KBM-7 (cell line): ENCODE data around the gene NAV3.
A peak's percentile ranks its signal among the peaks of the same experiment; 100 is the strongest.

Source experiments
- DNase-seq: peaks from one replicate; pipeline ENCODE4 v3.0.0-alpha.2; 2015
- in situ Hi-C: fragments of 300-500 bp; cut with MboI; formaldehyde crosslinking; loops from 2 replicates; pipeline ENCODE4 v1.14.3; 2020; ENCODE audit warnings: low sequenced_read_pairs, low pct_unique_long_range_greater_than_20kb, mixed read lengths

NAV3 gene

GRCh38 chr12:78146365-78146772 is 315.7 kb downstream of the NAV3 start:
- in situ Hi-C loops, result no loop called here
- peak; percentile 16 for DNase-seq

GRCh38 chr12:78149459-78149858 is 318.8 kb downstream of the NAV3 start:
- in situ Hi-C loops, result no loop called here
- DNase-seq, result no peak

- in situ Hi-C loops, result no loop called here
- no peak for DNase-seq
These were observed 324.9 kb downstream of the NAV3 start for GRCh38 chr12:78155546-78155945.

GRCh38 chr12:78156751-78157150 is 326.1 kb downstream of the NAV3 start:
- DNase-seq, result no peak
- in situ Hi-C loops, result no loop called here

DNA sequence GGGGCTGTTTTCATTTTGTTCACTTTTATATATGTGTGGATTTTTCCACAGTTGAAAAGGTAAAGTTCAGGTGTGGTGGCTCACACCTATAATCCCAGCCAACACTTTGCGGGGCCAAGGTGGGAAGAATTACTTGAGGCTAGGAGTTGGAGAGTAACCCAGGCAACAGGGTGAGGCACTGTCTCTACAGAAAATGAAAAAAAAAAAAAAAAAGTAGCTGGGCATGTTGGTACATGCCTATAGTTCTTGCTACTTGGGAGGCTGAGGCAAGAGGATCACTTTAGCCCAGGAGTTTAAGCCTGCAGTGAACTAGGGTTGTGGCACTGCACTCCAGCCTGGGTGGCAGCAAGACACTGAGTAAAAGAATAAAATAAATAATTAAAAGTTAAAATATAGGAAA is 326.5 kb downstream of the NAV3 start:
- in situ Hi-C loops, result no loop called here
- DNase-seq, result peak; percentile 8

GRCh38 chr12:78164154-78164553 is 333.5 kb downstream of the NAV3 start:
- in situ Hi-C loops, result no loop called here
- no peak for DNase-seq

GRCh38 chr12:78167510-78167909 is 336.8 kb downstream of the NAV3 start:
- in situ Hi-C loops, result no loop called here
- no peak for DNase-seq

DNA sequence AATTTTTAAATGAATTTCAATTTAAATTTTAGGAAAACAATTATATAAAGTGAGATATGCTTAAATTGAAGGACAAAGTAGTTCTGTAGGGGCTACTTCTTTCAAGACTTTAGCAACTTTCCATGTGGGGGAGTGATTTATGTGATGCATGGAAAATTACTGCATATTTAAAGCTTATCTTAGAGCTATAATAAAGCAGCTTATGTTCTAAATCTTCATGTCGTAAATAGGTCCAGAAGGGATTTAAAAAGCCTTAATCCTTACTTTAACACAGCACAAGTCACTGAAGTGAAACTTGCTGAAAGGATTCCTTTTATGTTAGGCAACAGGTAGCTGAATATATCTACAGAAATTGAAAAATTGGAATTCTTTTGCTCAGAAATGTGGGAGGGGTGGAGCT is 340.4 kb downstream of the NAV3 start:
- in situ Hi-C loops, result no loop called here
- DNase-seq, result no peak

- in situ Hi-C loops, result no loop called here
- DNase-seq, result no peak
These were observed 345.9 kb downstream of the NAV3 start for GRCh38 chr12:78176643-78177042.

- no peak for DNase-seq
- in situ Hi-C loops, result no loop called here
These were observed 346.6 kb downstream of the NAV3 start for GRCh38 chr12:78177298-78177697.

DNA sequence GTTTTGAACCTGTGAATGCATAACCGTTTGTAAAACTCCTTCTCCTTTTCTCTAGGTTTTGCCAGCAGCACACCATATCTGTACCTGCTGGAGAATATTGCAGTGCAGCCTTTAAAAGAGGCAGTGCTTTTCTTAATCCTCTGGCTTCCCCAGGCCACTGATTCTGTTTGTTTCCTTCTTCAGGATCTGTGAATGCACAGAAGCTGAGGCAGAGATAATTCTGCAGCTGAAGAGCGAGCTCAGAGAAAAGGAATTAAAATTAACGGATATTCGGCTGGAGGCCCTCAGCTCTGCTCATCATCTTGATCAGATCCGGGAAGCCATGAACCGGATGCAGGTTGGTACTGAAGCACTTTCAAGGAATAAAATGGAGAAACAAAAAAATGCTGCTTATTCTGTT is 348.7 kb downstream of the NAV3 start:
- in situ Hi-C loops, result no loop called here

GRCh38 chr12:78181544-78182162 is 351.0 kb downstream of the NAV3 start:
- in situ Hi-C loops, result no loop called here
- DNase-seq, result peak; percentile 19

More for the DNA sequence above, 348.7 kb downstream of the NAV3 start:
- no peak for DNase-seq

DNA sequence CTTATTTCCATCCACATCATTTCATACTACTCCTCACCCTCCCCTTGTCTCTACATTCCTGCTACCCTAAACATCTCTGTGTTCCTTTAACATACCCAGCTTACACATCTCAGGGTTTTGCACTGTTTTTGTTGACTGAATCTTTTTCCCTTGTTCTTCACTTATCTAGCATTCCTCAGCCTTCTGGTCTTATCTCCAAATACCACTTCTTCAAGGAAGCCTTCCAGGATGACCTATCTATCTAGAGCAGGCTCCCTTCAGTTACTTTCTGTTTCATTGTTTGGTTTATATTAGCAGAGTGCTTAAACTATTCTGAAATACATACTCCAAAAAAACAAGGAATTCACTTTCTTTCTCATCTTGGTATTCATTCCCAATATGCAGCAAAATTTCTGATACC is 353.1 kb downstream of the NAV3 start:
- in situ Hi-C loops, result no loop called here
- DNase-seq, result no peak

- in situ Hi-C loops, result no loop called here
- no peak for DNase-seq
These were observed 354.4 kb downstream of the NAV3 start for GRCh38 chr12:78185109-78185508.

GRCh38 chr12:78185651-78186050 is 355.0 kb downstream of the NAV3 start:
- DNase-seq, result no peak
- in situ Hi-C loops, result no loop called here

DNA sequence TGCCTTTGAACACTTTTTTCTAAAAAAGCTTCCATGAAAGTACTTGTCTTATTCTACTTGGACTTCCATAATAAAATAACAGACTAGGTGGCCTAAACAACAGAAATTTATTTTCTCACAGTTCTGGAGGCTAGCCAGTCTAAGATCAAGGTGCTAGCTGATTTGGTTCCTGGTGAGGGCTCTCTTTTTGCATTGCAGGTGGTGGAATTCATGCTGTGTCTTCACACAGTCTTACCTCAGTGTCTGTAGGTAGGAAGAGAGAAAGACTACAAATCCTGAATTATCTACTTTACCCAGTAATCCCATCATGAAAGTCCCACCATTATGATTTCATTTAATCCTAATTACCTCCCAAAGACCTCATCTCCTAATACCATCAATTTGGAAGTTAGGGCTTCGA is 356.0 kb downstream of the NAV3 start:
- no peak for DNase-seq
- in situ Hi-C loops, result no loop called here

DNA sequence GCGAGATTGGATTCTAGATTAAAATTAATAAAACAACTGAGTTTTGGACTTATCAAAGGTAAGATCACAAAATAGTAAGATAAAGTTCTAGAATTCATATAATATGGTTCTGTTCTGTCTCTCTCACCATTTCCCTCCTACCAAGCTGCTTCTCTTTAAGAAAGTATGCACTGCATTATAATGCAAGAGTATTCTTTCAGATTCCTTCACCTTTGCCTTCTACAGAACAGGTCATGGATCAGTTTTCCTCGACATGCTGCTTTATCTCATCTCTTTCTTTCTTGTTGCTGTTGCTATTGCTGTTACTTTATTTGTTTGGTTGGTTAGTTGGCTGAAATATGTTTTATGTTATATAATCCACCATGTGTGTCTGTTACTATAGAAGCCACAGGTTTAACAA is 357.0 kb downstream of the NAV3 start:
- in situ Hi-C loops, result no loop called here
- DNase-seq, result no peak

DNA sequence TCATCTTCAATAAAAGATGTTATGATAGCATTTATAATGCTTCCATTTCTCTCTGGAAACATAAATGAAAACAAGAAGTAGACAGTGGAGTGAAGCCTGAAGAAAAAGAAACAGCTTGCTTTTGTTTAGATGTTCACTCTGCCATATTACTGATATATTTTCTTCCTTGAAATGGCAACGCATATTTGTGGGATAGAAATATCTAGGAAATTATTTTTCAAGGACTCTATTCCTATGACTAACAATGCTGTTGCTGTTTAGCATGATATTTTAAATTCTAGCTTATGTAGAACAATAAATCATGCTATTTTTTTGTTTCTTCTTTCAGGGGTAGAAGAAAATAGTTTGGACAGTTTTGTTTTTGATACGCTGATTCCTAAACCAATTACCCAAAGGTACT is 359.0 kb downstream of the NAV3 start:
- in situ Hi-C loops, result no loop called here
- DNase-seq, result no peak

DNA sequence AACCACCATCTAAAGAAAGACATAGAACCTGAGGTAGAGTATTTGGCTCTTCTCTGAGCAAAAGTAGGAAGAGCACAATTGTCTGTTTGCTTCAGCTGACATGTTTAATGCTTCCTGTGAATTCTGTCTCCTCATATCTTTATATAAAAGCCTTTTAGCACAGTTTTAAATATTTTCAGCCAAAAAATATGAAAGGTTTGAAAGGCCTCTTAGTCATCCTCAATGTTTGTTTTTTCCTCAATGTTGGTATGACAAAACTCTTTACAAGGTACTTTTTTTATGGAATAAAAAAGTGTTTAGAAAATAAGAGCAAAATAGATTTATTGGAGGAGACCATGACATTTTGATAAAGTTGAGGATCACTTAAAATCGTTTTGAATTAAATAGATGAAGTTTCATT is 360.9 kb downstream of the NAV3 start:
- no peak for DNase-seq
- in situ Hi-C loops, result no loop called here

DNA sequence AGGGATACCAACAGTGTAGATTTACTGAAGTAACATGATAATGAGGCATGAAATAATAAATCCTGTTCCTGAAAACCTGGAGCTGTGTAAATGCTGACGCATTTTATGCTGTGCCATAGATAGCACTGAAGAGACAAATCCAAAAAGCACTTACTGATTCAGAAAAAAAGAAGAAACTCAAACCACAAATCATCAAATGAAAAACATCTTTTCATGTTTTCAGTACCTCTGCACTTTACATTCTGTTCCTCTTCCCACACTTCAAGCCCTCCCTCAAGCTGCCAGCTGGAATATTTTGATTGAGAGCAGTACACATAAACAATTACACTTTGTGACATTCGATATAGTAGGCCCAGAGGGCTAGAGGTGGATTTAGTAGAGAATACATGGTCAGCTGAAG is 362.3 kb downstream of the NAV3 start:
- in situ Hi-C loops, result no loop called here
- no peak for DNase-seq

DNA sequence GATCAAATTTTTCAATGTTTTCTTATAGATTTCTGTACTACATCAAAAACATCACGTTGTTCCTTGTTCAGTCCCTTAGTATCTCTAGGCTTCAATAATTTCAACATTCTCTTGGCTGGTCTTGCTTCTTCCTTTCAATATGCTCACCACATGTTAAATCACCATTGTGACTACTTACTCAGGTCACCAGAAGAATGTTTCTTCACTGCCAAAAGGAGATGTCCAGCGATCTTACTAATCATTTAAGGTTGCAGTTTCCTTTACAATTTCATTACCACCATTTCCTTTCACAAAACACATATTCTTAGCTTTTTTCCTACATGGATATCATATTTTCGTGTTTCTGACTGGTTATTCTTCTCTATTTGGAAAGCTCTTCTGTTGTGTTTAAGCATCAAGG is 363.8 kb downstream of the NAV3 start:
- in situ Hi-C loops, result no loop called here
- no peak for DNase-seq

DNA sequence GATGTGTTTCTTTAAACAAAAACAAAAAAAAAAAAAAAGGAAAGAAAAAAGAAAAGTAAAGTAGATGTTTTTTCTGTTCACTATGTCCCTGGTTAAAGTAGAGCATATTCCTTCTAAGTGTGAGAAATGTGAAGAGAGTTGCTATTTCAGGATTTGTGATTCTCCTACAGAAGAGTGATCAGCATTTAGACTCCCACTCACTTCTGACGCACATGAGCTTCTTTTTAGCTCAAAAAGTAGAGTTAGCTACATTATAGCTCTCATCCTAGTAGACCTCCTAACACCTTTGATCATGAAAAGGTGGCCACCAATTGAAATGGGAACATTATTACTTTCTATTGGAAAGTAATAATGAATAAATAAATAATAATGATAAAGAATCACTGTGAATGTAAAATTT is 368.2 kb downstream of the NAV3 start:
- no peak for DNase-seq
- in situ Hi-C loops, result no loop called here
